C4-2B (cell line): ENCODE results near the gene PIK3CG.

Experiments
- H3K27ac ChIP-seq: fragments of 450-650 bp; 2 replicates; pipeline ENCODE4 v1.5.1; 2017
- CTCF ChIP-seq: fragments of 450-650 bp; conservative IDR thresholded peaks from 2 replicates; pipeline ENCODE4 v1.5.1; 2017; ENCODE audit warnings: mild to moderate bottlenecking
- ZFX ChIP-seq: fragments of 450-650 bp; IDR thresholded peaks from 2 replicates; pipeline ENCODE4 v1.6.1; 2017

Gene PIK3CG

GRCh38 chr7:106869954-106870353 lies 4.9 kb downstream of the PIK3CG start:
- TF ChIP-seq ZFX (no peak), CTCF (no peak)
- no peak overlapping the region for H3K27ac ChIP-seq

DNA sequence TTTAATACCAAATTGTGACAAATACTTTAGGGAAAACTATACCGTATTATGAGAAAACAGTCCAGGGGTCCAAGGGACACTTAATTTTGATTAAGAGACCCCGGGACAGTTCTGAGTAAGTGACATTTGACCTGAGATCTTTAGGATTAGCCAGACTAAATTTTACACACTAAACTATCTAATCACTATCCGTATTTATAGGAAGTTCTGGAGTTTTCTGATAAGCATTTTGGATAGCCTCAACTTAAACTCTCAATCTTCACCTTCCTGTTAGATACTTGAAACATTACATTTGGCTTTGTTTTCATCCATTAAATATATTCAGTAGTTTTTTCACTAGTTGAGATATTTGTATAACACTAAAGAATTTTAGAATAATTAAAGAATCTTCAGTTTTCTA lies 5.4 kb downstream of the PIK3CG start:
- no peak overlapping the region for H3K27ac ChIP-seq

GRCh38 chr7:106870983-106871410 lies 5.9 kb downstream of the PIK3CG start:
- no peak overlapping the region for H3K27ac ChIP-seq
- no peak for TF ChIP-seq CTCF
- TF ChIP-seq ZFX = no peak

More for the DNA sequence above, 5.4 kb downstream of the PIK3CG start:
- TF ChIP-seq ZFX = no peak
- TF ChIP-seq CTCF = no peak

- no peak overlapping the region for H3K27ac ChIP-seq
- TF ChIP-seq CTCF = no peak
- no peak for TF ChIP-seq ZFX
These were observed 6.9 kb downstream of the PIK3CG start for GRCh38 chr7:106871793-106872571.

- no peak overlapping the region for H3K27ac ChIP-seq
These were observed 7.7 kb downstream of the PIK3CG start for GRCh38 chr7:106872763-106873162.

DNA sequence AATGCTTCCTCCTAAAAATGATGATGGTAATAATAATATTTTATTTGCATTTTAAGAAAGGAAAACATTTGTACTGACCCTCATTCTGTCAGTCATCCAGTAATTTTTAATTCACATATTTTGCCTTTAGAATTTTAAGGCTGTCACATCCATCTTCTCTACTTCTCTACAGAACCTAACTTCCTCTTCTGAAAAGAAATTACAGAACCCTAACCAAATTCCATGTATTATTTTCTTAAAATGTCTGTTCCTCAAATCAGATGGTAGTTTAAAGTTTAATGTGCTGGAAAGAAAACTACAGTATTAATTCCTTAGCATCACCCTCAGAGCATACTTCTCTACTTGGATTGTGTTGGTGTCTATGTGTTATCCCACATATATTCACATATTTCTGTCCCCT lies 9.0 kb downstream of the PIK3CG start:
- TF ChIP-seq ZFX (no peak), CTCF (no peak)
- H3K27ac ChIP-seq = no peak overlapping the region

More at GRCh38 chr7:106872763-106873162, 7.7 kb downstream of the PIK3CG start:
- TF ChIP-seq CTCF (no peak), ZFX (no peak)

DNA sequence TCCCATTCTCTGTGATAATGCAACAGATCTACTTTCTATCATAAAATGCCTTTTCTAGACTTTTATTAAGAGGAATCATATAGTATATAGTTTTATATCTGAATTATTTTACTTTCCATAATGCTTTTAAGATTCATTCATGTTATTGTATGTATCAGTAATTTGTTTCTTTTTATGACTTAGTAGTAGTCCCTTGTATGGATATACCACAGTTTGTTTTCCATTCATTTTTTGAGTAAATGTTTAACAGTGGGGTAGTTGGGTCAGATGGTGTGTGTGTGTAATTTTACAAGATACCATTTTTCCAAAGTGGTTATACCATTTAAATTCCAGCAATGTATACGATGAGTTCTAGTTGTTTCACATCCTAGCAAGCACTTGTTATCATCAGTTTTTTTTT lies 10.4 kb downstream of the PIK3CG start:
- TF ChIP-seq CTCF (no peak), ZFX (no peak)
- H3K27ac ChIP-seq = no peak overlapping the region
